ENCODE results near the gene TRPM2.

TRPM2 gene

DNA sequence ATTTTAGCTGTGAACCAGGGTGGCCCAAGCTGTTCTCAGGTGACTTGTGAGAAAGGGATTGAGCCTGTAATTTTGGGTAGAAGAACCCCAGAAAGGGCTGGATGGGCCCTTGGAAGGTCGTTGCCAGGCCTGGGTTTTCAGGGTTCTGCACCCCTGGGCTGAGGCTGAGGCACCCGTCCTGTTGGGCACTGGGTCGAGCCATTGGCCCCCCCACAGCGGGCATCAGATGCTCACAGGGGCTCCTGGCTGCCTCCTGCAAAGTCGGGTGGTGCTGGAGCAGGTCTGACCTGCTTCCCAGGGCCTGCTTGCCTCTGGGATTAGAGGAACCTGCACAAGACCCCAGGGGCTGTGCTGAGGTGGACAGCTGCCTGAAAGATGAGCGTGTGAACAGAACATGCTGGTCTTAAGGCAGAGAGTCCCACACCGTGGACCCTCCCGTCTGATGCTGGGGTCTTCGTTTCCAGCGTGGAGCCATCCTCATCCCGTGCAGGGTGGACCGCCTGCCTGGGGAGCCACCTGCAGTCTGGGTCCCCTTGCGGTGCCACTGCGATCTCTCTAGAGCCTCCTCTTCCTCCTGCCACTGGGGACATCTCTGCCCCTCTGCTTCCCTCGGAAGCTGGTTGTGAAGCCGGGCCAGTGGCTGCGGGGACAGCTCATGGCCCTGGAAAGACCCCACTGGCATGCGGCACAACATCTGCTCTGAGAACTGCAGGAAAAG is 1.7 kb upstream of the TRPM2 start:
- DNase-seq (ENCODE audit: low read depth), result no peak
- H3K4me3 ChIP-seq (ENCODE audit: low read depth, low read length), result no peak overlapping the region
- TF ChIP-seq, protein P1, sequence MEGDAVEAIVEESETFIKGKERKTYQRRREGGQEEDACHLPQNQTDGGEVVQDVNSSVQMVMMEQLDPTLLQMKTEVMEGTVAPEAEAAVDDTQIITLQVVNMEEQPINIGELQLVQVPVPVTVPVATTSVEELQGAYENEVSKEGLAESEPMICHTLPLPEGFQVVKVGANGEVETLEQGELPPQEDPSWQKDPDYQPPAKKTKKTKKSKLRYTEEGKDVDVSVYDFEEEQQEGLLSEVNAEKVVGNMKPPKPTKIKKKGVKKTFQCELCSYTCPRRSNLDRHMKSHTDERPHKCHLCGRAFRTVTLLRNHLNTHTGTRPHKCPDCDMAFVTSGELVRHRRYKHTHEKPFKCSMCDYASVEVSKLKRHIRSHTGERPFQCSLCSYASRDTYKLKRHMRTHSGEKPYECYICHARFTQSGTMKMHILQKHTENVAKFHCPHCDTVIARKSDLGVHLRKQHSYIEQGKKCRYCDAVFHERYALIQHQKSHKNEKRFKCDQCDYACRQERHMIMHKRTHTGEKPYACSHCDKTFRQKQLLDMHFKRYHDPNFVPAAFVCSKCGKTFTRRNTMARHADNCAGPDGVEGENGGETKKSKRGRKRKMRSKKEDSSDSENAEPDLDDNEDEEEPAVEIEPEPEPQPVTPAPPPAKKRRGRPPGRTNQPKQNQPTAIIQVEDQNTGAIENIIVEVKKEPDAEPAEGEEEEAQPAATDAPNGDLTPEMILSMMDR (conservative IDR thresholded peaks at IDR 0.05; ENCODE audit: low read depth, low read length), result no peak

DNA sequence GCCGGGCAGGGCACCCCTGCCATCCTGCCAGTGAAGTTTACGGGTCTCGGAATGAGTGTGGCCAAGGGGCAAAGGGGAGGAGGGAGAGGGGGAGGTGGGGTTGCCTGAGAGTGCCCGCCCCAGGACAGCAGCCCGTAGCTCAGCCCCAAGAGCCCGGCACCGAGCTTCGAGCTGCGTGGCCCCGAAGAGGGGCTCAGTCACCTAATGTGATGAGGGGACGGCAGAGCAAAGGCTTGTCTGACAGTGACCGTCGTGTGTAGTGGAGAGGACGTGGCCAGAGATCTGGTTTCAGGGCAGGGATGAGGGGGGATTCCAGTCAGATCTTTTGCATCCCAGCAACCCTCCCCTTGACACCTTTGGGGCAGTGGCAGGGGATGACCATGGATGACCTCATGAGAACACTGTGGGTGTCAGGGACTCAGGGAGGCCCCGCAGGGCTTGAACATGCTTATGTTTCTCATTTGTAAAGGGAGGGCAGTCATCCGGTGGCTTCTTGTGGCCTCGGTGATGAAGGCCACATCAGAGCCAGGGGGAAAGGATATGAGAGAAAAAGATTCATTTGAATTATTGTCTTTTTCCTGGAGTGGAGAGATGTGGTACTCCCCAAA is 1.1 kb upstream of the TRPM2 start:
- no peak for DNase-seq (ENCODE audit: low read depth)
- H3K4me3 ChIP-seq (ENCODE audit: low read depth, low read length), result no peak overlapping the region
- TF ChIP-seq, protein P1 (conservative IDR thresholded peaks at IDR 0.05; ENCODE audit: low read depth, low read length), result no peak

DNA sequence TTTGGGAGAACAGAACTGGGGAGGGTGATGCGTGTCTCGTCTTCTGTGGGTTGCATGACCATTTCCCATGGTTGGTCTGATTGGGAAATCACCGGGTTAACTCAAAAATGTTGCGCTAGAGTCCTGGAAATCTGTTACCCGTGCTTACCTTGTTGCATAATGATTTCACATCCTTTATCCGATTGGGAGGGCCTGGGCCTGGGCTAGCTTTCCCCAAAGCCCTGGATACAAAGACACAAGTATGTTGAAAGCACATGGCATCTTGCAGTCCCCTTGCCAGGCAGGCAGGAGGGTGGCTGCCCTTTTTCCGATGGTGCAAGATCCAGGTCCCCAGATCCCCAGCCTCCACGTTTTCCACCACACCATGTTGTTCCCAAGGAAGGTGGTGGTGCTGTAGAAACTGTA is 582 bp downstream of the TRPM2 start:
- H3K4me3 ChIP-seq (ENCODE audit: low read depth, low read length), result no peak overlapping the region
- DNase-seq (ENCODE audit: low read depth), result no peak
- TF ChIP-seq, protein P1 (conservative IDR thresholded peaks at IDR 0.05; ENCODE audit: low read depth, low read length), result no peak

DNA sequence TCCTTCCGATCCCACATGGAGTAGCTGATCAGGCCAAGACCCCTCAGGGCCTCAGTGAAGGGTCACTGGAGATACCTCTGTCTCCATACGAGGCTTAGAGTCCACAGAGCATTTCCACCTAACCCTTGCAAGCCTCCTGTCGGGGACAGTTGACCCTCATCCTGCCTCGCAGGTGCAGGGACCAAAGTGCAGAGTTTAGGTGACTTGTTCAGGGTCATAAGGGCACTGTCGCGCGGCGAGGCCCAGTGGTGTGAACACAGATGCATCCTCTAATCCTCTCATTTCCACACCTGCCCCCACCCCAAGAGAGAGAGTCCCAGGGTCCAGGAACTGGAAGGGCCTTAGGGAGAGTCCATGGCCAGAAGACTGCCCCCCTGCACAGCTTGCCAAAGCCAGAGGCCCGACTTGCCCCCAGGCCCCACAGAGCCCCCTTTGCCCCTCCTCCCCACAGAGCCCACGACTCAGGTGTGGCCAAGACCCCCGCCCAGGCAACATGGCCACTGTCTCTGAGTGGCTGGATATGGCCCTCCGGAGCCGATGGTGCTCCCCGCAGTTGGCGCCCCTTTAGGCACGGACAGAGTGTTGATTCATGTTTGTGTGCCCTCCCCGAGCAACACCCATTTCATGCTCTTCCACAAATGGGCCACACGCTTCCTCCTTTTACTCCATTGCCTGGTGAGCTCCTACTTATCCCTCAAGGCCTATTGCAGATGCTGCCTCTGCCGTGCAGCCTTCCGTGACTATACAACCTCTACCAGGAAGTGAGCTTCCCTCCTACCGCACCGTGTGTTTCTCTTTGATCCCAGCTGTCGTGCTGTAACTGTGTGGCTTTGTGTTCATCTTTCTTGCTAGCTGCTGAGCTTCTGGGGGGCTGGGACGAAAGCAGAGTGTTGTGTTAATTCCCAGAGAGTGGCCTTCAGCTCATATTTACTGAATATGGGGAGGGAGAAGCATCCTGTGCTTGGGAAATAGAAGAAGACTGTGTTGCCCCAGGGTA is 1.7 kb downstream of the TRPM2 start:
- no peak for DNase-seq (ENCODE audit: low read depth)
- H3K4me3 ChIP-seq (ENCODE audit: low read depth, low read length), result no peak overlapping the region
- TF ChIP-seq, protein P1 (conservative IDR thresholded peaks at IDR 0.05; ENCODE audit: low read depth, low read length), result no peak

DNA sequence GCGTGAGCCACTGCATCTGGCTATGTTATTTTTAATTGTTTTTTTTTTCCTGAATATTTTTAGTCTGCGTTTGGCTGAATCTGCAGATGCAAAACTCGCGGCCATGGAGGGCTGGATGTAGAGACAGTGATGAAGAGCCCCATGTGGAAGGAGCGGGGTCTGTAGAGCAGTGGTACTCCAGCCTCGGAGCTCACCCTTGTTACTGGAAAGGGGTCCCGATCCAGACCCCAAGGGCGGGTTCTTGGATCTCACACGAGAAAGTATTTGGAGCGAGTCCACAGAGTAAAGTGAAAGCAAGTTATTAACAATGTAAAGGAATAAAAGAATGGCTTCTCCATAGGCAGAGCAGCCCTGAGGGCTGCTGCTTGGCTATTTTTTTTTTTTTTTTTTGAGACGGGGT is 2.7 kb downstream of the TRPM2 start:
- TF ChIP-seq, protein P1 (conservative IDR thresholded peaks at IDR 0.05; ENCODE audit: low read depth, low read length), result no peak
- DNase-seq (ENCODE audit: low read depth), result no peak
- H3K4me3 ChIP-seq (ENCODE audit: low read depth, low read length), result no peak overlapping the region

DNA sequence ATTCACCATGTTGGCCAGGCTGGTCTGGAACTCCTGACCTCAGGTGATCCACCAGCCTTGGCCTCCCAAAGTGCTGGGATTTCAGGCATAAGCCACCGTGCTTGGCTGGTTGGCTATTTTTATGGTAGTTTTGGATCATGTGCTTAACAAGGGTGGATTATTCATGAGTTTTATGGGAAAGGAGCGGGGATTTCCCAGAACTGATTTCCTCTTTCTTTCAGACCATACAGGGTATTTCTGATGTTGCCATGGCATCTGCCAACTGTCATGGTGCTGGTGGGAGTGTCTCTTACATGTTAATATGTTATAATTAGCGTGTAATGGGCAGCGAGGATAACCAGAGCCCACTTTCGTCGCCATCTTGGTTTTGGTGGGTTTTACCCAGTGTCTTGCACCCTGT is 3.2 kb downstream of the TRPM2 start:
- no peak for DNase-seq (ENCODE audit: low read depth)
- H3K4me3 ChIP-seq (ENCODE audit: low read depth, low read length), result no peak overlapping the region
- TF ChIP-seq, protein P1 (conservative IDR thresholded peaks at IDR 0.05; ENCODE audit: low read depth, low read length), result no peak
